MM.1S (cell line): ENCODE results near the gene RHOF.

Experiments
- CTCF ChIP-seq: fragments of 300-600 bp; sonication (generic); IDR thresholded peaks from 2 replicates; pipeline ENCODE4 v1.5.1; 2016; ENCODE audit warnings: antibody characterized with exemption, low read length, mixed read lengths
- EZH2 ChIP-seq: fragments of 300-600 bp; sonication (generic); optimal IDR thresholded peaks from 2 replicates; pipeline ENCODE3; 2017; ENCODE audit warnings: low read depth, mild to moderate bottlenecking, antibody characterized with exemption, low read length, mixed read lengths

GRCh38 chr12:121830588-121831265, 37.2 kb upstream of the RHOF start:
- no peak for TF ChIP-seq CTCF
- TF ChIP-seq EZH2: no peak
